Measurements from ENCODE around the gene AFF4. TPM values are rescaled to one million over a fixed set of nuclear protein-coding genes. Genes with fewer than 3 reads are reported as not detected.

The AFF4 gene
- total and polyA plus RNA-seq, 9 of the 15 experiments (the other 6 are each of a cell fraction or from before 2014, with no cell fraction given), result 1.7 to 25.8 (median 17.9) TPM

GRCh38 chr5:132866342-132867045, 96.9 kb downstream of the AFF4 start, which contains the start of the genes GDF9 and UQCRQ (continued):
- no peak for TF ChIP-seq HES1 (IDR thresholded peaks at IDR 0.05; ENCODE audit: low read depth)
- no peak for TF ChIP-seq FOXP4 (CRISPR knock-in tag; IDR thresholded peaks at IDR 0.05; ENCODE audit: borderline replicate concordance)
- TF ChIP-seq YY1 (IDR thresholded peaks at IDR 0.05; ENCODE audit: borderline replicate concordance in 1 of 3, control insufficient read depth in 1 of 3, extremely low read depth in 1 of 3, insufficient read depth in 3 of 3, insufficient read length in 1 of 3, insufficient replicate concordance in 2 of 3, low read depth in 1 of 3, low read length in 2 of 3), result peak in 2 of 3 experiments; percentile 57 to 76
- TF ChIP-seq SRF (CRISPR knock-in tag; IDR thresholded peaks at IDR 0.05), result peak in 1 of 2 experiments; percentile 67; a peak in 3 of 4 replicates
- TF ChIP-seq CUX1 (CRISPR knock-in tag; IDR thresholded peaks at IDR 0.05), result no peak
- no peak for TF ChIP-seq SP2 (IDR thresholded peaks at IDR 0.05; ENCODE audit: extremely low read depth, low read depth, low read length, poor library complexity, severe bottlenecking)
- no peak for TF ChIP-seq MEF2A (IDR thresholded peaks at IDR 0.05; ENCODE audit: control insufficient read depth, low read depth, low read length)
- peak; percentile 57; the same call in 1 of the 2 replicates for TF ChIP-seq SAFB (IDR thresholded peaks at IDR 0.05; ENCODE audit: borderline replicate concordance, low read depth, low read length)
- no peak for TF ChIP-seq ARID3B (CRISPR knock-in tag; IDR thresholded peaks at IDR 0.05; ENCODE audit: borderline replicate concordance)
- peak; percentile 76; the same call in 1 of the 2 replicates for TF ChIP-seq THAP12 (CRISPR knock-in tag; IDR thresholded peaks at IDR 0.05)
- TF ChIP-seq GTF2F1 (IDR thresholded peaks at IDR 0.05; ENCODE audit: low read depth, low read length), result peak; percentile 44; the same call in 1 of the 2 replicates

Measured in K562 (cell line).